Type B pancreatic cell (in vitro differentiated cells): ENCODE measurements around the gene ZNF132. TPM values are rescaled to one million over a fixed set of nuclear protein-coding genes. Genes with fewer than 3 reads are reported as not detected.

Experiments
- DNase-seq: peaks from one replicate; pipeline ENCODE4 v3.0.0; 2021; ENCODE audit warnings: mixed read lengths; ENCODE audit not compliant: unreplicated experiment; ENCODE audit errors: extremely low spot score
- H3K27ac Mint-ChIP-seq: 2 replicates; pipeline ENCODE4 v1.8.0; 2021; ENCODE audit warnings: mild to moderate bottlenecking, mixed read lengths
- H3K27me3 Mint-ChIP-seq: 2 replicates; pipeline ENCODE4 v1.8.0; 2021; ENCODE audit warnings: mixed read lengths
- H3K36me3 Mint-ChIP-seq: 2 replicates; pipeline ENCODE4 v1.8.0; 2021; ENCODE audit warnings: mixed read lengths
- H3K4me1 Mint-ChIP-seq: one replicate; pipeline ENCODE4 v1.8.0; 2021; ENCODE audit warnings: mixed read lengths; ENCODE audit not compliant: unreplicated experiment
- H3K4me3 Mint-ChIP-seq: 2 replicates; pipeline ENCODE4 v1.8.0; 2021; ENCODE audit warnings: mild to moderate bottlenecking, mixed read lengths
- H3K9me3 Mint-ChIP-seq: 2 replicates; pipeline ENCODE4 v1.8.0; 2021; ENCODE audit warnings: mixed read lengths
- microRNA-seq: library from miRNA; unstranded; fragments of <30 nt; microRNA quantifications from one replicate; pipeline ENCODE4, GENCODE V29; 2020
- total RNA-seq: library from RNA; stranded (reverse); gene quantifications from 2 replicates; pipeline ENCODE4 v1.2.1, GENCODE V29; 2021; ENCODE audit warnings: low replicate concordance
- TF ChIP-seq, protein P1 (sequence below): fragments of 200-600 bp; sonication (generic); conservative IDR thresholded peaks from 2 replicates; pipeline ENCODE4 v1.5.0; 2021; ENCODE audit warnings: antibody characterized with exemption, mild to moderate bottlenecking

Gene ZNF132
- total RNA-seq, 1 donor from 2014 or later: 6.0 TPM

DNA sequence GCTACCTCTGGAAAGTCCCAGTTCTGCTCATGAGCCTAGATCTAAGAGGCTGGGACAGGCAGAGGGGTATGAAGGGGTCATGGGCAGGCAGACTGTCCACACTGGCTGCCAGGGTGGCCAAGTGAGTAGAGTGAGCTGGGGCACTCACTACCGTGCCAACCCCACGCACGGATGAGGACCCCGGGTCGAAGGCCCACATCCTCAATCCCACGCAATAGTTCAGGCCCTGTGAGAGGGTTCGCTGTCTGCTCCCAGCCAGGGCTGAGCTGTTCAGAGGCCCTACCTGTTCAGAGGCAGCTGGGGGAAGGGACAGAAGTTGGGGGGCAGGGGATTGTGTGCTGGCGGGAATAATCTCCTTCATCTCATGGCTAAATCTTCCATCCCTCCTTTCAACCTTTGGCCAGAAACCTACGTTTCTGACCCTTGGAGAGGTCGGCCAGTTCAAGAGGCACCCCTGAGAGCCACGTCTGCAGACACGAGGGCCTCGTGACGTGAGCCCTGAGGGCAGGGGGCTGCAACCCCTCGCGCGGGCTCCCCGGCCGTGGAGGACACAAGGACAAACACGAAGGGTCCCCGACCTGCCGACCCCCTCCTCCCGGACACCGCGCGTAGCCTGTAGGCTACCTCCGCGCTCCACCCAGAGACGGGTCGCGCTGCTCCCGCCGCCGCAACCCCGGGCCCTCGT is 53.9 kb downstream of the ZNF132 start:
- peaks cover 12% of the 10 kb centered on the region for H3K36me3 Mint-ChIP-seq
- peaks cover 11% of the 10 kb centered on the region for H3K4me1 Mint-ChIP-seq
- H3K27me3 Mint-ChIP-seq: no peaks in the 10 kb centered on the region
- no peak for DNase-seq
- peak overlapping the region; percentile 98 for H3K4me3 Mint-ChIP-seq
- TF ChIP-seq, protein P1, sequence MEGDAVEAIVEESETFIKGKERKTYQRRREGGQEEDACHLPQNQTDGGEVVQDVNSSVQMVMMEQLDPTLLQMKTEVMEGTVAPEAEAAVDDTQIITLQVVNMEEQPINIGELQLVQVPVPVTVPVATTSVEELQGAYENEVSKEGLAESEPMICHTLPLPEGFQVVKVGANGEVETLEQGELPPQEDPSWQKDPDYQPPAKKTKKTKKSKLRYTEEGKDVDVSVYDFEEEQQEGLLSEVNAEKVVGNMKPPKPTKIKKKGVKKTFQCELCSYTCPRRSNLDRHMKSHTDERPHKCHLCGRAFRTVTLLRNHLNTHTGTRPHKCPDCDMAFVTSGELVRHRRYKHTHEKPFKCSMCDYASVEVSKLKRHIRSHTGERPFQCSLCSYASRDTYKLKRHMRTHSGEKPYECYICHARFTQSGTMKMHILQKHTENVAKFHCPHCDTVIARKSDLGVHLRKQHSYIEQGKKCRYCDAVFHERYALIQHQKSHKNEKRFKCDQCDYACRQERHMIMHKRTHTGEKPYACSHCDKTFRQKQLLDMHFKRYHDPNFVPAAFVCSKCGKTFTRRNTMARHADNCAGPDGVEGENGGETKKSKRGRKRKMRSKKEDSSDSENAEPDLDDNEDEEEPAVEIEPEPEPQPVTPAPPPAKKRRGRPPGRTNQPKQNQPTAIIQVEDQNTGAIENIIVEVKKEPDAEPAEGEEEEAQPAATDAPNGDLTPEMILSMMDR: no peak
- H3K9me3 Mint-ChIP-seq: no peaks in the 10 kb centered on the region
- H3K27ac Mint-ChIP-seq: peak overlapping the region; percentile 99

DNA sequence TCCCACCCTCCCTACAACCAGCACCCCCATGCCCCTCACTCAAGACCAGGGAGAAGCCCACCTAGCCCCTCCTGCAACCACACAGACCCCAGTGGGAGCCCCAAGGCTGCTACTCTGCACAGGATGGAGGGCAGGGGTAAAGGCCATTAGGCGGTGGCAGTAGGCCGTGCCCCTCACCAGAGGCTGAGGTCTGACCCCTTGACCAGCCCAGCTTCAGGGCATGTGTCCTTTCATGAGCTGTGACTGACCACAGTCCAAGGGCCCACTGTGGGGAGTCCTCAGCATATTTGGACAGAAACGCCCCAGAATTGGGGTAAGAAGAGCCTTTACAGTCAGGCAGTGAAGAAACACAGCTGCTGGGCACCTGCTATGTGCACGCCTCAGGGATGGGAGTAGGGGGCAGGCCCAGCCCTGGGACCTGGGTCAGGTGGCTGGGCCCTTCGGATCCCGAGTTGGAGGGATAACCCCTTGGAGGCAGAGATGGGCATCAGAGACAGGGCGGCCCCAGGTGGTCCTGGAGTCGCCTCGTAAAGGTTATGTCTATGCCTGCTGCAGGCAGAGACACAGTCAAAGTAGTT is 54.6 kb downstream of the ZNF132 start:
- peaks cover 11% of the 10 kb centered on the region for H3K4me1 Mint-ChIP-seq
- DNase-seq: no peak
- TF ChIP-seq, protein P1: no peak
- H3K27me3 Mint-ChIP-seq: no peaks in the 10 kb centered on the region
- H3K9me3 Mint-ChIP-seq: no peaks in the 10 kb centered on the region
- peak overlapping the region; percentile 99 for H3K27ac Mint-ChIP-seq
- H3K36me3 Mint-ChIP-seq: peaks cover 8% of the 10 kb centered on the region
- H3K4me3 Mint-ChIP-seq: peak overlapping the region; percentile 98

DNA sequence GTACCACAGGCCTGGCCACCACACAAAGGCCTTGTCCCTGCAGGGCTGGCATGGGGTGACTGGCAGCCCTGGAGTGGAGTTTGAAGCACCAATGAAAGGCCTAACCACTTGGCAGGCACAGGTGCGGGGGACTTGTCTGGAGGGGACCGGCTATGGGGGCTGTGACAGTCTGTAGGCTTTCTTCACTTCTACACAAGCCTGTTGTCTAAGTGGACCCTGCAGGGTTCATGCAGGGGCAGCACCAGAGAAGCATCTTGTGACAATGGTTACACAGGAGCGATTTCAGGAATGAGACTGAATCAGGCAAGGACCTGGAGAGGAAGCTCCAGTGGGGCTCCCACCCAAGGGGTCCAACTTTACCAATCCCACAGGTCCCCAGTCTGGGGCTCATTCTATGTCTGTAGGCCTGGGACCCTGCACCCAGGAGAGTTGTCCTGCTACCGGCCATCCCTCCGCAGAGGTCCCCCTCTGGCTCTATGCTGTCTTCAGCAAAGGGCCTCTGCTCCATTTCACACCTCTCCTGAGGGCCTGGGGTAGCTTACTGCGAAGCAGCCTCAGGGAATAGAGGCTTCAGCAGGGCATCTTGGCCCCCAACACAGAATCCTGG is 56.9 kb downstream of the ZNF132 start:
- no peaks in the 10 kb centered on the region for H3K27me3 Mint-ChIP-seq
- peak overlapping the region; percentile 71 for H3K4me3 Mint-ChIP-seq
- no peaks in the 10 kb centered on the region for H3K9me3 Mint-ChIP-seq
- TF ChIP-seq, protein P1: no peak
- peaks cover 7% of the 10 kb centered on the region for H3K4me1 Mint-ChIP-seq
- H3K27ac Mint-ChIP-seq: no peak overlapping the region
- no peak for DNase-seq
- H3K36me3 Mint-ChIP-seq: no peaks in the 10 kb centered on the region

Small RNA genes within 50 kb of the gene (microRNA-seq; reads per million reads assigned to microRNA genes)
- gene MIR4754: not detected

Other genes starting within 250 kb of the ZNF132 start
- 52.0 and 52.5 TPM in 2 replicates for gene ZNF544, start 211.2 kb downstream of the ZNF132 start, total RNA-seq
- gene ZNF8, start 161.2 kb downstream of the ZNF132 start, total RNA-seq: 10.8 and 16.4 TPM in 2 replicates
- 35.2 and 36.8 TPM in 2 replicates for gene ERVK3-1, start 134.8 kb downstream of the ZNF132 start, total RNA-seq
- 4.2 and 5.4 TPM in 2 replicates for gene ZSCAN22, start 113.2 kb downstream of the ZNF132 start, total RNA-seq
- 5.1 and 11.7 TPM in 2 replicates for gene A1BG, start 86.7 kb downstream of the ZNF132 start, total RNA-seq
- gene ZNF497, start 77.4 kb downstream of the ZNF132 start, total RNA-seq: 4.1 and 8.1 TPM in 2 replicates
- gene ZNF837, start 59.1 kb downstream of the ZNF132 start, total RNA-seq: 2.8 and 3.8 TPM in 2 replicates
- gene RPS5, start 52.9 kb downstream of the ZNF132 start, total RNA-seq: 1,320 and 1,324 TPM in 2 replicates
- gene RNF225, start 44.5 kb downstream of the ZNF132 start, total RNA-seq: 1.0 and 4.0 TPM in 2 replicates
- gene ZNF584, start 31.5 kb downstream of the ZNF132 start, total RNA-seq: 10.1 and 18.2 TPM in 2 replicates
- gene ZNF324B, start 11.5 kb upstream of the ZNF132 start, total RNA-seq: 9.3 and 12.7 TPM in 2 replicates
- gene ZNF324, start 26.9 kb upstream of the ZNF132 start, total RNA-seq: 11.5 and 15.0 TPM in 2 replicates
- gene ZNF446, start 36.2 kb upstream of the ZNF132 start, total RNA-seq: 13.0 and 17.4 TPM in 2 replicates
- 5.7 and 9.3 TPM in 2 replicates for gene SLC27A5, start 71.8 kb upstream of the ZNF132 start, total RNA-seq
- gene ZBTB45, start 79.7 kb upstream of the ZNF132 start, total RNA-seq: 18.6 and 20.2 TPM in 2 replicates
- 401 and 679 TPM in 2 replicates for gene TRIM28, start 103.9 kb upstream of the ZNF132 start, total RNA-seq
- gene CHMP2A, start 115.0 kb upstream of the ZNF132 start, total RNA-seq: 86.5 and 97.7 TPM in 2 replicates
- gene UBE2M, start 118.5 kb upstream of the ZNF132 start, total RNA-seq: 78.0 and 81.9 TPM in 2 replicates
- gene MZF1, start 133.2 kb upstream of the ZNF132 start, total RNA-seq: 22.9 and 30.0 TPM in 2 replicates